GM12874 (cell line): ENCODE results near the gene CYP2W1.

ENCODE experiments used
- TF ChIP-seq, protein P1 (sequence below): IDR thresholded peaks from 2 replicates; pipeline ENCODE4 v1.5.1; 2011; ENCODE audit warnings: low read depth, mild to moderate bottlenecking, control low read depth, low read length, moderate library complexity; ENCODE audit not compliant: insufficient read depth

Gene CYP2W1

DNA sequence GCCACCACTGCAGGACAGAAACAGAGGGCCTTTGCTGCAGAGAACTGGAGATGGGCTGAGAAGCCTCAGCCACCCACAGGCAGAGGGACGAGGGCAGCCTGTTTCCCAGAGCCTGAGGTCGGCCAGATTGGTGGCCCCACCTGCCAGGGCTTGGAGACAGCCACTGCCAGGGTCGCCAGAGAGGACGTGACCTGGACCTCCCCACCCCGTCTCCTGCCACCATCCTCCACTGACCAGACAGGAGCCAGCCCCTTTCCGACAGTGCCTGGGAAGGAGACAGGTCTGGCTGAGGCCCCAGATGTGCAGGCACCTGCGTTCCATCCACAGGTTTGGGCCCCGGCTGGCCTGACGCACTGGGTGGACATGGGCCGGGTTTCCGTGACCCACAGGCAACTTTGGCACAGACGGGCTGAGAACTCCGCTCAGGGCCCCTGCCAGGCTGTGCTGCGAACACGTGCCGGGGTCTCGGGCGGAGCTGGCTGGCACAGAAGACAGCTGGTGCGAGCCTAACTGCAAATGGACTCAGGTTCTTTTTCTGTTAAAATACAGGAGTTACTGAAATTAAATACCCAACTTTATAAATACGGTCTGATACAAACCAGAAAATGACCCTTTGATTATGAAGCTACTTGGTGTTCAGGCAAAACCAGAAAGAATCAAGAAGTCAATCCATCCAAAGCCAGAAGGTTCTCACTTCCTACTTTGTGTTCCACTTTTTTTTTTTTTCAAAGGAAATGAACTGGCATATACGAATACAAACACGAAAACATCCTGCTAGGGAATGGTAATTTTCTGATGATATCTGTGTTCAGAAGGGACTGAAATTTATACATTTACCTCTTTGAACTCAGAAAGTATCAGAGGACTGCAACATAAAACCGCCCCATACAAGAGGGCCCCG, 14.5 kb upstream of the CYP2W1 start:
- TF ChIP-seq, protein P1, sequence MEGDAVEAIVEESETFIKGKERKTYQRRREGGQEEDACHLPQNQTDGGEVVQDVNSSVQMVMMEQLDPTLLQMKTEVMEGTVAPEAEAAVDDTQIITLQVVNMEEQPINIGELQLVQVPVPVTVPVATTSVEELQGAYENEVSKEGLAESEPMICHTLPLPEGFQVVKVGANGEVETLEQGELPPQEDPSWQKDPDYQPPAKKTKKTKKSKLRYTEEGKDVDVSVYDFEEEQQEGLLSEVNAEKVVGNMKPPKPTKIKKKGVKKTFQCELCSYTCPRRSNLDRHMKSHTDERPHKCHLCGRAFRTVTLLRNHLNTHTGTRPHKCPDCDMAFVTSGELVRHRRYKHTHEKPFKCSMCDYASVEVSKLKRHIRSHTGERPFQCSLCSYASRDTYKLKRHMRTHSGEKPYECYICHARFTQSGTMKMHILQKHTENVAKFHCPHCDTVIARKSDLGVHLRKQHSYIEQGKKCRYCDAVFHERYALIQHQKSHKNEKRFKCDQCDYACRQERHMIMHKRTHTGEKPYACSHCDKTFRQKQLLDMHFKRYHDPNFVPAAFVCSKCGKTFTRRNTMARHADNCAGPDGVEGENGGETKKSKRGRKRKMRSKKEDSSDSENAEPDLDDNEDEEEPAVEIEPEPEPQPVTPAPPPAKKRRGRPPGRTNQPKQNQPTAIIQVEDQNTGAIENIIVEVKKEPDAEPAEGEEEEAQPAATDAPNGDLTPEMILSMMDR = no peak

DNA sequence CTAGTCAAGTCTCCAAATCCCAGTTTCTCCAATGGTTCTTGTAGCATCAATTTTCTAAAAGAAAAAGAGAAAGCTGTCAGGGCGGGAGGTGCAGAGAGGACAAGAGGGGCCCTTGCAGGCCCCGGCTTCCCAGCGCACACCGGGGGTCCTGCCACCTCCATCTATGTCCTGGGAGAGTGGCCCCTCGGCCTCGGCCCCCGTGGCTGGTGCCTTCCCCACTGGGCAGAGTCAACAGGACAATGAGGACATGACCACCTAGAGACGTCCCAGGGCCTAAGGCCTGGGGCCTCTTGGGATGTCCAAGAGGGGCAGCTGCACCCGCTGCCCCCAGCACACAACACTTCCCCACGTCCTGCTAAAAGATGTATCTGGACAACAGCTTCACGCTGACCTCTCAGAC, 13.6 kb upstream of the CYP2W1 start:
- TF ChIP-seq, protein P1 = no peak

DNA sequence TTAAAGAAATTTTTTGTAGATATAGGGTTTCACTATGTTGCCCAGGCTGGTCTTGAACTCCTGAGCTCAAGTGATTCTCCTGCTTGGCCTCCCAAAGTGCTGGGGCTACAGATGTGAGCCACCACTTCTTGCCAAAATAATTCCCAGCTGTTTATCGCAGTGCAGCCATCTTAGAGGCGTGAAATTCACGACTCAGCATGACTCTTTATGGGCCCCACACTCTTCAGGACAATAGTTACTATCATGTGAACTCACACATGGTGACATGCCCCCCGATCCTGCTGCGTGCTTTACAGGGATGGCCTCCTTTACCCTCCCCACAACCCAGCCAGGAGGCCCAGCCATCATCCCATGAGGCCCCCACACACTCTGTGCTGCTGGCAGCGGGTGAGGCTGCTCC, 12.2 kb upstream of the CYP2W1 start:
- TF ChIP-seq, protein P1 = no peak

DNA sequence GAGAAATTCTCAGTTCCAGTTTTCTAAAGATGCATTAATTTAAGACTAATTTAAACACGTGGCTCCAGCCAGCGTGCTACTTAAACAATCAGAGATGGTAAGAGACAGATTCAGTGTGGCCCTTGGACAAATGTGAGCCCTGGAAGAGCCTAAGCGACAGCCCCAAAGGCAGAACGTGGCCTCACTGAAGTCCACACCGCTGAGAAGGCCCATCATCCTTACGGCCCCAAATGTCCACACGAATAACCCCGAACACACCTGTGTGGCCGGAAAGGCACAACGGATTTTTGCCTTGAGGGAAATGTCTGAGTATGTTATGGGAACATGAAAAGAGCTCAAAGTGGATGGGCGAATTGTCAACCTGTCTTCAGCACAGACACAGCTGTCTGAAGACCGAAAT, 10.9 kb upstream of the CYP2W1 start:
- TF ChIP-seq, protein P1 = no peak

DNA sequence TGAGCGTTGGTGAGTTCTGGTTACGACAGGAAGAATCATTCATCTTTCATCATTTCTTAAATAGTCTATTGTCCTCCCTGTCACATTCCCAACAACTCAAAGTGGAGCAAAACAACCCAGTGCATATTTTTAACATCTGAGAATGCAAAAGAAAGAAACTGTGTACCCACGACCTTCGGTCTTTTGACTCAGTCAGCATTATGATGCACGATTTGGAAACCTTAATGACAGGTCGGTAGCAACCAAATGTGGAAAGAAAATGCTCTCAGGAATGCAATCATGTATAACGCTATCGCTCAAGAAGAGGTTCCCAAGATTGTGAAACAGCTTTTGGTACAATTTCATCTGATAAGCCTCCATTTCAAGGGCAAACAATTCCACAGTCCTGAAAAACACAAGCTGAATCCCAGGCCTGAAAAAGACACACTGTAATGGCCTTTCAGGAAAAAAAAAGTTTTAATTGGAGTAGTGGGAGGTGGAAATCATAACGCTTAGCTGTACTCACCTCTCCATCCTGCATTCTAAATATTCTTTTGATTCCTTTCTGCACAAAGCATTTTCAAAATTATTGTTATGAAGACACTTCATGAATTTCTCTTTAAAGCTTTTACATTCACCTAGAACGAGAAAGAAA, 10.2 kb upstream of the CYP2W1 start:
- TF ChIP-seq, protein P1 = no peak

DNA sequence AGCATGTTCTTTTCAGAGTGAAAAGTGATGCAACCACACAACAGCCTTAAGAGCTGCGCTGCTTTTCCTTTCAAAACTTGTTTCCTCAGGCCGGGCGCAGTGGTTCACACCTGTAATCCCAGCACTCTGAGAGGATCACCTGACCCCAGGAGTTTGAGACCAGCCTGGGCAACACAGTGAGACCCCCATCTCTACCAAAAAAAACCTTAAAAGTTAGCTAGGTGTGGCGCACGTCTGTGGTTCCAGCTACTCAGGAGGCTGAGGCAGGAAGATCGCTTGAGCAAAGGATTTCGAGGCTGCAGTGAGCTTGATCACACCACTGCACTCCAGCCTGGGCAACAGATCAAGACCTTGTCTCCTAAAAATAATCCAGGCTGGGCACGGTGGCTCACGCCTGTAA, 9.7 kb upstream of the CYP2W1 start:
- TF ChIP-seq, protein P1 = no peak

DNA sequence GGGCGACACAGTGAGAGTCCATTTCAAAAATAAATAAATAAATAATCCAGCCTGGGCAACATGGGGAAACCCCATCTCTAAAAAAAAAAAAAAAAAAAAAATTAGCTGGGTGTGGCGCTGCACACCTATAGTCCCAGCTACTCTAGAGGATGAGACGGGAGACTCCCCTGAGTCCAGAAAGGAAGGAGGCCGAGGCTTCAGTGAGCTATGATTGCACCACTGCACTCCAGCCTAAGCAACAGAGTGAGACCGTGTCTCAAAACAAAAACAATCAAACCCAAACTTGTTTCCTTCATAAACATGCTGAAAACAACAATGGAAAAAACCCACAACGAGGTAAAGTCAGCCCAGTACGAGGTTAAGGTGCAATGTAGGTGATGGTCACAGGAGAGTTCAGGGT, 8.8 kb upstream of the CYP2W1 start:
- TF ChIP-seq, protein P1 = no peak
